Activated naive CD4-positive, alpha-beta T cell treated with anti-CD3 and anti-CD28 coated beads, Interleukin-2, amount 50 U/mL, for 72 hours (primary cell): ENCODE results near the gene MED1. TPM values are rescaled to one million over a fixed set of nuclear protein-coding genes. Genes with fewer than 3 reads are reported as not detected.
"Not testable (repeated sequence)": the region's sequence is repeated elsewhere in the genome, so short reads cannot be mapped to it uniquely, and the experiment has no call there.

ENCODE experiments used
- ATAC-seq, 2 donors: fragments of 150-1000 bp; cut with Tn5 transposase; 2 replicates each; pipeline ENCODE4 v1.10.0; 2021; ENCODE audit warnings: mild to moderate bottlenecking in 2 of 2, moderate library complexity in 2 of 2
- DNase-seq, 2 donors: peaks; one replicate each; pipeline ENCODE4 v3.0.0; 2021 to 2022; ENCODE audit warnings: low spot score in 2 of 2
- H3K27ac Mint-ChIP-seq, 2 donors: one replicate each; pipeline ENCODE4 v1.8.0; 2022; ENCODE audit warnings: mild to moderate bottlenecking in 2 of 2, mixed read lengths in 2 of 2
- H3K36me3 Mint-ChIP-seq, 2 donors: one replicate each; pipeline ENCODE4 v1.8.0; 2022; ENCODE audit warnings: mixed read lengths in 2 of 2
- H3K9me3 Mint-ChIP-seq, 2 donors: one replicate each; pipeline ENCODE4 v1.8.0; 2022; ENCODE audit warnings: mixed read lengths in 2 of 2
- total RNA-seq, 2 donors: library from RNA; stranded (reverse); gene quantifications; one replicate each; pipeline ENCODE4 v1.2.3, GENCODE V29; 2022

Gene MED1
- total RNA-seq, 2 donors from 2014 or later: 63.8 to 65.4 TPM

DNA sequence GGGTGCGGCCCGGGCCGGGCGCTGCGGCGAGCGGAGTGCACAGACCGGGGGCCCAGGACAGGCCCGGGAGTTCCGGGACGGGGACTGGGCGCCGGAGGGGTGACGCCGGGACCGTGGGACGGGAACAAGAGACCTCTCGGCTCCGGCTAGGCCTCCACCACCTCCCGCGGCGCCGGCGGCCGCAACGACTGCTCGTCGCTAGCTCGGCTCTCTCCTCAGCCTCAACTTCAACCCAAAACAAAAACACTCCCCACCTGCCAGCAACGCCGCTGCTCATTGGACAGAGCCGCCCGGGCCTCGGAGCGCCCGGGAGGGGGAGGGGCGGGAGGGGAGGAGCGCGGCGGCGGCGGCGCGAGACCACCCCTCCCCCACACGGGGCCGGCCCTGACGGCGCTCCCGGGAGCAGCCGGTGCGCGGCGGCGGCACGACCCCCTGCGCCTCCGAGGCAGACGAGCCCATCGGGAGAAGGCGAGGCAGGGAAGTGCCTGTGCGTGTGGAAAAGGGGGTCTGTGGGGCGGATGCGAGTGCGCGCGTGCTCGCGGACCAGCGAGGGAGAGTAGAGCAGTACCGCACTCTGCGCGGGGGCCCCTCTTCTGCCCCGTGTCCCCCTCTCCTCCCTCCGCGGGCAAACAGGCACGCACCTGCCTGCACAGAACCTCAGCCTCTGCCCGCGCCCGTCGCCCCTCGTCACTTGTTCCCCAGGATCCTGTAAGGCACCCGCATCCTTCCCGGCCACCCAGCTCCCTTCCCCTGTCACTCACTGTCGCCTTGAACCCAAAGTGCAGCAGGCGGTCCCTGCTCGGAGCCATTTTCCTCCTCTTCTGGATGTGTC lies 49.4 kb downstream of the MED1 start, which contains the start of gene FBXL20:
Gene FBXL20 (minus strand): TSS at position 215 of the 832 bp plus-strand sequence. CDS start 224 bp downstream, outside the sequence.
- no peaks in the 10 kb centered on the region for H3K9me3 Mint-ChIP-seq
- peak; percentile 79 to 90 for DNase-seq
- peaks cover 6 to 8% of the 10 kb centered on the region in 2 donors for H3K36me3 Mint-ChIP-seq
- peak; percentile 62 to 69 for ATAC-seq
- H3K27ac Mint-ChIP-seq: peak within 1 kb of the TSS; percentile 82 to 96

DNA sequence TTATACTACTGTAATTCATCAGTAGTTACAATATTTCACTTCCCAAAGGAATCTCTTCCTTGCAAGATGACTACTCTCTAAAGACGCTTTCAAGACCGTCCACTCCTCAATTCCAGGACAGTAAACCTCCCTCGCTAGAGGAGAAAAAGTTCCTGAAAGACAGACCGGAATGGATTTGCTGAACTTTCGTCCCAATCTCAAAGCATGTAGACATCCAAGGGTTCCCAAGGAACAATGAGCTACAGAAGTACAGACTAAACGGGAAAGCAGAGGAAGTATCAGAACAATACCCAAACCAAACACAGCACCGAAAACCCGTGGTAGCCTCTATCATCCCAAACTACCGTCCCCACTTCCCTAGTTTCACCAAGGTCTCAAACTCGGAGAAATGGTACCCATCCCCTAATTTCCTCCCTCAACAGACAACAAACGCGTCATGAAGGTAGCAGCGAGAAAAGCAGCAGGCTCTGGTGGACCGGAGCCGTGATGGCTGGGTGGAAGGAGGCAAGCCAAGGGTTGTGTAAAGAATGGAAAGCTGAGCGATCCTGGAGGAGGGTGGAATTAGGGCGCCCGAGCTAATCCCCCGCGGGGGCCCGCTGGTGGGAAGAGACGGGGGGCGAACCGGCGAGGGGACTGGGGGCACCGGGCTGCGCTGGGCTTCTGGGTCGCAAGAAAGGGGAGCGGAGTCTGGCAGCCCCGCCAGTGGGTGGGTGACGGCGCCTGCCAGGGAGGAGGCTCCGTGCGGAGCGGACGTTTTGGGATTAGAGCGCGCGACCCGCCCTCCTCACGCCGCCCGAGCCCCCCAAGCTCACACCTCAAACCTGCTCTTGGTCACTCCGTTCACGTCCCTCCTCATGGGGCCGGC lies 50.3 kb downstream of the MED1 start:
- H3K27ac Mint-ChIP-seq: peak overlapping the region; percentile 82 to 96
- DNase-seq: peak in 1 of 2 donors; percentile 22

DNA sequence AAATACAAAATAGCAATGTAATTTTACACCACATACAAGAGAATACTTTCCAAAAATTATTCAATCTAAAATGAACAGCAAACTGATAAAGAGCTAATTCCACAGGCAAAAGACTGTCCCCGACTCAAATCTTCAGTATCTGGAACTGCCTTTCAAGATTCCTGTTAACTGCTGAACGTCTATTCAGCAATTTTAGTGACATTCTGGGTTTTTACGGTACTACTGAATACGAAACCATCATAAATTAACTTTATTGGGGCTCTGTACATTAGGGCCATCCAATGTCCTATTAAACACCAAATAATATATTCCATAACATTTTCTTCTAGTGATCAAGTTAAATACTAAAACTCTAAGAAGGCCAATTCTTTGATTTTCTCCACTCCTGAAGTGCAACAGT lies 51.3 kb downstream of the MED1 start:
- no peak overlapping the region for H3K27ac Mint-ChIP-seq
- ATAC-seq (no peak), DNase-seq (no peak)
- H3K9me3 Mint-ChIP-seq: no peaks in the 10 kb centered on the region
- H3K36me3 Mint-ChIP-seq: peaks cover 6% of the 10 kb centered on the region in 2 donors

More for the DNA sequence above, 50.3 kb downstream of the MED1 start:
- peak; percentile 1 for ATAC-seq
- Mint-ChIP-seq H3K9me3 (no peaks in the 10 kb centered on the region), H3K36me3 (peaks cover 6% of the 10 kb centered on the region in 2 donors)

DNA sequence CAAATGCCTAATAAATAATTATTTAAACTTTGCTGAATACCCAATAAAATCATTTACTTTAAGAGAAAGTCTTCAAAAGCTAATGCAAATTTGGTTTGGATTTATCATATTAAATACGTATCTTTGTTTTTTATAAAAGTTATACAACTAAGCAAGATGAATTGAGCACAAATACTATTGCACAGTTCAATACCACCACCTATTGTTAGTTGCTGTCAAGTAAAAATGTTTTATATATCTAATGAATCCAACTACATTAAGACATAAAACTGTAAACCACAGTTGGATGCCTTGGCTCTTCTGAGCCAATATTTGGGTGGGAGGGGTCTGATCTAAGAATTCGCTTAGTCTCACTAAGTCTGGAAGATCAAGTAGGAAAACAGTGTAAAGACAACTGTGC lies 57.3 kb downstream of the MED1 start:
- ATAC-seq (peak in 1 of 2 donors; percentile 16), DNase-seq (no peak)
- Mint-ChIP-seq H3K36me3 (no peaks in the 10 kb centered on the region), H3K27ac (no peak overlapping the region), H3K9me3 (no peaks in the 10 kb centered on the region)

DNA sequence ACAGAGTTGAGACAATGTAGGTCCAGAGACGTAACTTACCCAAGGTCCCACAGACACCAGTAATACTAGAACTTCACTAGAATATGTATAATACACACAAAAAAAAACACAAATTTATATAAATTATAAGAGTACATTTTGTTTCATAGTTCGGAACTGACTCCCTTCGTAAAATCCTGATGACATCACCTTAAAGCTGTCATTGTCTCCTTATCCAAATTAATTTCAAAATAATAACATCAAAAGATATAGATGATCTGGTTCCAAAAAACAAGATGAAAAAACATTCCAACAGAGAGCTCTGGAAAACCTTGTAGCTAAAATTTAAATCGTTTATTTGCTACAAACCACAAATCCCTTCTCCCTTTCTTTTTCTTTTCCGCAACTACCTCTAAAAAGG lies 59.6 kb downstream of the MED1 start:
- DNase-seq: no peak
- no peak for ATAC-seq
- Mint-ChIP-seq H3K9me3 (no peaks in the 10 kb centered on the region), H3K36me3 (no peaks in the 10 kb centered on the region), H3K27ac (no peak overlapping the region)

DNA sequence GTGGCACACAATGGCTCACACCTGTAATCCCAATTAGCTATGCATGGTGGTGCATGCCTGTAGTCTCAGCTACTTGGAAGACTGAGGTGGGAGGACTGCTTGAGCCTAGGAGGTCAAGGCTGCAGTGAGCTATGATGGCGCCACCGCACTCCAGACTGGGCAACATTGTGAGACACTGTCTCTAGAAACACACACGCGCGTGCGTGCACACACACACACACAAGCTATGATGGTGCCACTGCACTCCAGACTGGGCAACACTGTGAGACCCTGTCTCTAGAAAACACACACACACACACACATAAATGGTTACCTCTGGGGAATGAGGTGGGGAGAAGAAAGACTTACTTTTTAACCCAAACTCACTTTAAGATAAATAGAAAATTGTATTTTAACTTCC lies 66.0 kb downstream of the MED1 start:
- peak overlapping the region in 1 of 2 donors; percentile 44 for H3K27ac Mint-ChIP-seq

DNA sequence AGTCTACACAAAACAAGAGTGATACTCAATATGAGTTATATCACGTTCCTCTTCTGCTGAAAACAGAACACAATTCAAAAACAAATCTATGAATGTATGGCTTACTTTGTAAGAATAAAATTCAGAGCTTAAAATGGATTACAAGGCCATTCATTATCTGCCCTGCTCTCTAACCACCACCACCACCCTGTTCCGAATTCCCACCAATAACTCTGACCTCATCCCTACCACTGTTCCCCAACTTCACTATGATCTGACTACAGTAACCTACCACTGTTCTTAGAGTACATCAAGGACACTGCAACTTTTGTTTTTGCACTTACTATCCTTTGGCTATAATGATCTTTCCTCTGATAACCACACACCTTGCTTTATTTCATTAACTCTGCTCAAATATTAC lies 70.9 kb downstream of the MED1 start:
- DNase-seq (no peak), ATAC-seq (peak in 1 of 2 donors; percentile 74)
- no peaks in the 10 kb centered on the region for H3K36me3 Mint-ChIP-seq
- H3K27ac Mint-ChIP-seq: no peak overlapping the region
- no peaks in the 10 kb centered on the region for H3K9me3 Mint-ChIP-seq

More for the DNA sequence above, 66.0 kb downstream of the MED1 start:
- DNase-seq: no peak
- Mint-ChIP-seq H3K36me3 (no peaks in the 10 kb centered on the region), H3K9me3 (no peaks in the 10 kb centered on the region)
- no peak for ATAC-seq

DNA sequence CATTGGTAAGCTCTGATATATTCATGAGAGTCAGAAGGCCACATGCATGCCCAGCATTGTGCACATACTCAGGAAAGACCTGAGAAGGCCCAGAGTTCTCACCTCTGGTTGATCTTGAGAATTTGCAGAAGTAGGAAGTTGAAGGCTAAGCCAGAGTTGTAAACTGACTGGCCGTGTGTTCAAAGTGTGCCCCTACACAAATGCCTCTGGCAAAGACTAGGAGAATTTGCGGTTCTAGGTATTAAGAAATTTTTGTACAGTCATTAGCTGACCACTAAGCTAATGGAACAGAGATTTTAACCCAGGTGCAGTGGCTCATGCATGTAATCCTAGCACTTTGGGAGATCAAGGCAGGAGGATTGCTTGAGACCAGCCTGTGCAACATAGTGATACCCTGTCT lies 74.6 kb downstream of the MED1 start:
- H3K36me3 Mint-ChIP-seq: no peaks in the 10 kb centered on the region
- DNase-seq (no peak), ATAC-seq (no peak)
- no peaks in the 10 kb centered on the region for H3K9me3 Mint-ChIP-seq
- H3K27ac Mint-ChIP-seq: no peak overlapping the region

DNA sequence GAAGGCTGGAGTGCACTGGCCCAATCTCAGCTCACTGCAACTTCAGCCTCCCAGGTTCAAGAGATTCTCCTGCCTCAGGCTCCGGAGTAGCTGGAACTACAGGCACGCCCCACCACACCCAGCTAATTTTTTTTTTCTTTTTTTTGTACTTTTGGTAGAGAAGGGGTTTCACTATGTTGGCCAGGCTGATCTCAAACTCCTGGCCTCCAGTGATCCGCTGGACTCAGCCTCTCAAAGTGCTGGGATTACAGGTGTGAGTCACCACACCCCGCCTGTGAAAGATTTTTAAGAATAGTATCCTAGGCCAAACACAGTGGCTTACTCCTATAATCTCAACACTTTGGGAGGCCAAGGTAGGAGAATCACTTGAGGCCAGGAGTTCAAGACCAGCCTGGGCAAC lies 83.3 kb downstream of the MED1 start:
- not testable (repeated sequence) for H3K36me3 Mint-ChIP-seq, H3K27ac Mint-ChIP-seq, H3K9me3 Mint-ChIP-seq, DNase-seq, ATAC-seq

DNA sequence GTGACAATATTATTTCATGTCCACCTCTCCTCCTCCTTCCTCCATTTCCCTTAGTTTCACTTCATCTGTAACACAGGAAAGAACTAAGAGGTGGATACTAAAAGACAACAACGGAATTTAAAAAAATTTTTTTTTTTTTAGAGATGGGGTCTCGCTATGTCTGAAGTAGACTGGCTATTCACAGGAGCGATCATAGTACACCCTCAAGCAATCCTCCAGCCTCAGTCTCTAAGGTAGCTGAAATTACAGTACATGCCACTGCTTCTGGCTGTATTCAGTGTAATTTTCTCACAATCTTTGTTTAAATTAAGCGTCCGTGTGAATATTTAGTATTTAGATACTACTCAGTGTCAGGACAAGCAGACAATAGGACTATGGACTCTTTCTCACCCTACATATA lies 85.2 kb downstream of the MED1 start:
- no peak for ATAC-seq
- Mint-ChIP-seq H3K9me3 (no peaks in the 10 kb centered on the region), H3K27ac (no peak overlapping the region), H3K36me3 (no peaks in the 10 kb centered on the region)
- no peak for DNase-seq

DNA sequence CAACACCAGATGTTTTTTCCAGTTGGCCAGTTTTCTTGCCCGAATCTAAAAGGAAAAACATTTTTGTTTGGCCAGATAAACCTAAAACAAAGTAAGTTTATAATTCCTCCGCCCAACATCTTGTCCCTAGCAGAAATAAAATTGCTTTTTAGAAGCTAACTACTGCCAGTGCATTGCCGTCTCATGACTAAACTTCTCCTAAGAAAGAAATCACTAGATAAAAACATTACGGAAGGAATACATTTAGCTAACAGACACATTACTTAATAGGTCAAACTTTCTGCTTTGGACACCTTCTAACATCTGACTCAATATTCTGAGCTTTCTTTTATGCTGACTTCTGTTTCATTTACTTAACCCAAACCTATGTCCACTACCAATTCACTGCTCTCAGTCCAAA lies 85.8 kb downstream of the MED1 start:
- no peaks in the 10 kb centered on the region for H3K36me3 Mint-ChIP-seq
- no peaks in the 10 kb centered on the region for H3K9me3 Mint-ChIP-seq
- no peak overlapping the region for H3K27ac Mint-ChIP-seq
- DNase-seq: no peak
- no peak for ATAC-seq

DNA sequence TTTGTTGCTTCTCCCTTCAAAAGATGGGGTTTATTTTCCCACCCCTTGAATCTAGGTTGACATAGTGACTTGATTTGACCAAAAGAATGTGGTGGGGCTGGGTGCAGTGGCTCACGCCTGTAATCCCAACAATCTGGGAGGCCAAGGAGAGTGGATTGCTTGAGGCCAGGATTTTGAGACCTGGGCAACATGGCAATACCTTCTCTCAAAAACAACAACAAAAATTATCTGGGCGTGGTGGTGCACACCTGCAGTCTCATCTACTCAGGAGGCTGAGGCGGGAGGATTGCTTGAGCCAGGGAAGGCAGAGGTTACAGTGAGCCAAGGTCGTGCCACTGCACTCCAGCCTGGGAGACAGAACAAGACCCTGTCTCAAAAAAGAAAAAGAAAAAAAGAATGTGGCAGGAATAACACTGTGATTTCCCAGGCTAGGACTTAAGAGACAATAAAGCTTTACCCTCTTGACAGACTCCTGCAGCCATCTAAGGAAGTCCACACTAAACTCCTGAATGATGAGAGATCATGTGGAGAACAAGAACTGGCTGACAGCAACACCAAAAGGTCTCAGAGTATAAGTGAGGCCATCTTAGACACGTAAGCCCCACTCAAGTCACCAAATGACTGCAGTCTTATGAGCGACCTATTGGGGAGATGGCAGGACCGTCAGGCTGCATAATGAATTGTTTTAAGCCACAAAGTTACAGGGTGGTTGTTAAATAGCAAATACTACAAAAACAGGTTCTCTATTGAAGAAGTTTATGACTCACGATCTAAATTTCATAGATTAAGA lies 86.6 kb downstream of the MED1 start:
- no peak for DNase-seq
- Mint-ChIP-seq H3K27ac (no peak overlapping the region), H3K36me3 (no peaks in the 10 kb centered on the region), H3K9me3 (no peaks in the 10 kb centered on the region)
- no peak for ATAC-seq

DNA sequence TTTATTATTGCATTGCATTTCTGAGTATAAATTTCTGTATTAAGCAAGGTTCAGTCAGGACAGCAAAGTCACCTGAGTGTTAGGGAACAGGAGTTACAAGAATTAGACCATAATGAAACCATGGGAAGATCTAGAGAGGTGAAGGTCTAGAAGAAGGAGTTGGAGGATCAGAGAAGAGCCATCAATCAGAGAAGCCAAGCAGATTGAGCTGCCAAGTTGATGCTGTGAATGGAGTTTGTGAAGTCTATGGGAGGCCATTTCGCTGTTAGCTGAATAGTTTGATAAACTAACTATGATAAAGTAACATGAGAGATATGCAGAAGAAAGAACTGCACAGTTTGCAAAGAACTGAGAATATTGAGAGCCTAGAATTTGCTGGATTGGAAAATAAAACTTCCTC lies 90.0 kb downstream of the MED1 start:
- Mint-ChIP-seq H3K9me3 (no peaks in the 10 kb centered on the region), H3K27ac (no peak overlapping the region), H3K36me3 (no peaks in the 10 kb centered on the region)
- no peak for ATAC-seq
- DNase-seq: no peak

DNA sequence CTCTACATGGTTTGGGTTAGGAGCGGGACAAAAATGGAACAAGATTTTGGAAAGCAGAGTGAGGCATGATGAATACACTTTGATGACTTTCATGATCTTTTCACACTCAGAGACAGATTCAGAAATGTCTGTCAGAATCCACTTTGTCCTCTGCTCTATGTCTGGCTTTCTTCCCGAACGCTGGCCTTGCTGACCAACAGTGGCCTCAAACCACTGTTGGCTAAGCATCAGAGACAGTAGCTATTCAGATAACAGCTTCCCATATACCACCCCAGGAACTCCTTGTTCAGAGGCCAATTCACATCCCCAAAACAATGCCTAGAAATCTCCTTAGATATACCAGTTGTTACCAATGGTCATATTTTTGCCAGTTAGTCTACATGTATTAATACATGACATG lies 90.5 kb downstream of the MED1 start:
- H3K36me3 Mint-ChIP-seq: no peaks in the 10 kb centered on the region
- H3K9me3 Mint-ChIP-seq: no peaks in the 10 kb centered on the region
- peak overlapping the region in 1 of 2 donors; percentile 2 for H3K27ac Mint-ChIP-seq
- DNase-seq (no peak), ATAC-seq (no peak)

DNA sequence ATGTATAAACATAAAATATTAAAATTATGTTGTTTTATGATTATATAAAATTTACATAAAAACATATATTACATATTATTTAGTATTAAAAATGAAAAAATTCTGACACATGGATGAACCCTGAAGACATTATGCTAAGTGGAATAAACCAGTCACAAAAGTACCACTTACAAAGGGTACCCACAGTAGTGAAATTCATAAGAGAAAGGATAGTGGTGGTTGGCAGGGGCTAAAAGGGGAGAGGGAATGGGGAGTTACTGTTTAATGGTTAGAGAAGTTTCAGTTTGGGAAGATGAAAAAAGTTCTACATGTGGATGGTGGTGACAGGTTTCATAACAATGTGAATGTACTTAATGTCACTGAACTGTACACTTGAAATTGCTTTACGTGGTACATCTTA lies 91.1 kb downstream of the MED1 start:
- H3K9me3 Mint-ChIP-seq: no peaks in the 10 kb centered on the region
- H3K36me3 Mint-ChIP-seq: no peaks in the 10 kb centered on the region
- no peak for DNase-seq
- peak overlapping the region in 1 of 2 donors; percentile 33 for H3K27ac Mint-ChIP-seq
- peak; percentile 43 to 54 for ATAC-seq

DNA sequence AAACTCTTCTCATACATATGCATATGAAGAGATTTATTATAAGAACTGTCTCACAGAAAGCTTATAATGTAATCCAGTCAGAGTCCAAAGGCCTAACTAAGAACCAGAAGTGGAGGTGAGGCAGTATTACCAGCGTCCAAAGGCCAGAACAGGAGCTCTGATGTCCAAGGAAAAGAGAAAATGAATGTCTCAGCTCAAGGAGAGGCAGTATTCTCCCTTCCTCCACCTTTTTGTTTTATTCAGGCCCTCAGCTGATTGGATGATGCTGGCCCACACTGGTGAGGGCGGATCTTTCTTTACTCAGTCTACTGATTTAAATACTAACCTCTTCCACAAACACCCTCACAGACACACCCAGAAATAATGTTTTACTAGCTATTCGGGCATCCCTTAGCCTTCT lies 93.1 kb downstream of the MED1 start:
- Mint-ChIP-seq H3K36me3 (no peaks in the 10 kb centered on the region), H3K9me3 (no peaks in the 10 kb centered on the region), H3K27ac (no peak overlapping the region)
- ATAC-seq (no peak), DNase-seq (no peak)

DNA sequence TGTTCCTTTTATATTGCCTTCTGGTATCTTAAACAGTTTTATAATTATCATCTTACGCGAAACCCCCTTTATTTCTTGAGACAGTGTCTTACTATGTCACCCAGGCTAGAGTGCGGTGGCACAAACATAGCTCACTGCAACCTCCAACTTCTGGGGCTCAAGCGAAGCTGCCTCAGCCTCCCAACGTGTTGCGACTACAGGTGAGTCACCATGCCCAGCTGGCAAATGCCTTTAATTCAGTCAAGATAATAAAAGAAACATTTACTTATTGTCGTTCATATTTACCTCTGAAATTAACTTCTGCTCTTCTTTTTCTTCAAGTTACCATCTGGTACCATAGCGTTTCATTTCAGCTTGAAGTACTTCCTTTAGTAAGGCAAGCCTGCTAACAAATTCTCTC lies 93.6 kb downstream of the MED1 start:
- no peaks in the 10 kb centered on the region for H3K9me3 Mint-ChIP-seq
- ATAC-seq (no peak), DNase-seq (no peak)
- H3K36me3 Mint-ChIP-seq: no peaks in the 10 kb centered on the region
- H3K27ac Mint-ChIP-seq: no peak overlapping the region
